ENCODE data around the gene HNF1B. TPM values are rescaled to one million over a fixed set of nuclear protein-coding genes. Genes with fewer than 3 reads are reported as not detected.

The HNF1B gene
- total RNA-seq, 2 donors from 2014 or later = 0.50 TPM; not detected in 1

GRCh38 chr17:37671028-37671823 lies 73.6 kb downstream of the HNF1B start:
- Mint-ChIP-seq H3K4me1 (no peaks in the 10 kb centered on the region), H3K36me3 (ENCODE audit: low read depth) (no peaks in the 10 kb centered on the region), H3K9me3 (no peaks in the 10 kb centered on the region), H3K27me3 (peaks cover 4% of the 10 kb centered on the region), H3K27ac (no peak overlapping the region), H3K4me3 (no peak overlapping the region)
- no peak for ATAC-seq (replicated peaks)

DNA sequence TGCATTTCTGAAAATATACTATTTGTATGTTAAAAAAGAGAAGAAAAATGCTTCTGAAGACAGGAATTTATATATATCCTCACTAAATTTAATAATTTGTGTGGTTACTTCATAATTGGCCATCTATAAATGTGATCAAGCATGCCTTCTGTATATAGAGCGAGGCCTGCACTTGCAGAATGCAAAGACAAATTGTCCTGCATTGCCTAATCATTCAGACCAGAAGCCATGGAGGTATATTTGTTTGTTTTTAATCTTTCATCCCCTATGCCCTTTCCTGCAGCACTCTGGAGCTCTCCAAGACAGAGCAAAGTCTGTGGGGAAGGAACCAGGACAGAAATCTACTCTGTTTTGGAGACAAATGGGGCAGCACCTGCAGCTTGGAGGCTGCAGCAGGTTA lies 77.8 kb downstream of the HNF1B start:
- no peaks in the 10 kb centered on the region for H3K36me3 Mint-ChIP-seq (ENCODE audit: low read depth)
- no peak overlapping the region for H3K27ac Mint-ChIP-seq
- H3K27me3 Mint-ChIP-seq = no peaks in the 10 kb centered on the region
- no peaks in the 10 kb centered on the region for H3K4me1 Mint-ChIP-seq
- no peak for ATAC-seq (replicated peaks)
- no peaks in the 10 kb centered on the region for H3K9me3 Mint-ChIP-seq
- no peak overlapping the region for H3K4me3 Mint-ChIP-seq

DNA sequence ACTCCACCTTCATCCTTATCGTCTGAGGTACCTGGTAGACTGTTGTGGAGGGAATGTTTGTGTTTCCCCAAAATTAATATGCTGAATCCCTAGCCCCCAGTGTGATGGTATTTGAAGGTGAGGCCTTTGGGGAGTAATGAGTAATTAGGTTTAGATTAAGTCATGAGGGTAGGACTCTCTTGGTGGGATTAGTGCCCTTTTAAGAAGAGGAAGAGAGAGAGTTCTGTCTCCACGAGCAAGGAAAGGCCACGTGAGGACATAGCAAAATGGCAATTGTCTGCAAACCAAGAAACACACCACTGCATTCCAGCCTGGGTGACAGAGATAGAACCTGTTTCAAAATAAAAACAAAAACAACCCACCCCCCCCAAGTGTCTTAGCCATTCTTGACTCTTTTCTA lies 80.6 kb downstream of the HNF1B start:
- Mint-ChIP-seq H3K27ac (no peak overlapping the region), H3K9me3 (no peaks in the 10 kb centered on the region), H3K36me3 (ENCODE audit: low read depth) (no peaks in the 10 kb centered on the region), H3K27me3 (no peaks in the 10 kb centered on the region), H3K4me3 (no peak overlapping the region), H3K4me1 (no peaks in the 10 kb centered on the region)
- ATAC-seq (replicated peaks) = no peak

GRCh38 chr17:37662353-37662752 lies 82.5 kb downstream of the HNF1B start:
- no peaks in the 10 kb centered on the region for H3K9me3 Mint-ChIP-seq
- no peaks in the 10 kb centered on the region for H3K27me3 Mint-ChIP-seq
- H3K27ac Mint-ChIP-seq = no peak overlapping the region
- no peaks in the 10 kb centered on the region for H3K36me3 Mint-ChIP-seq (ENCODE audit: low read depth)
- H3K4me3 Mint-ChIP-seq = no peak overlapping the region
- H3K4me1 Mint-ChIP-seq = no peaks in the 10 kb centered on the region
- no peak for ATAC-seq (replicated peaks)

GRCh38 chr17:37661400-37662014 lies 83.4 kb downstream of the HNF1B start:
- no peaks in the 10 kb centered on the region for H3K9me3 Mint-ChIP-seq
- ATAC-seq (replicated peaks) = no peak

GRCh38 chr17:37659925-37660324 lies 84.9 kb downstream of the HNF1B start:
- Mint-ChIP-seq H3K9me3 (no peaks in the 10 kb centered on the region), H3K36me3 (ENCODE audit: low read depth) (no peaks in the 10 kb centered on the region), H3K27me3 (no peaks in the 10 kb centered on the region), H3K4me1 (no peaks in the 10 kb centered on the region), H3K4me3 (no peak overlapping the region), H3K27ac (no peak overlapping the region)
- ATAC-seq (replicated peaks) = no peak

More at GRCh38 chr17:37661400-37662014, 83.4 kb downstream of the HNF1B start:
- Mint-ChIP-seq H3K36me3 (ENCODE audit: low read depth) (no peaks in the 10 kb centered on the region), H3K4me3 (no peak overlapping the region), H3K27me3 (no peaks in the 10 kb centered on the region), H3K27ac (no peak overlapping the region), H3K4me1 (no peaks in the 10 kb centered on the region)

DNA sequence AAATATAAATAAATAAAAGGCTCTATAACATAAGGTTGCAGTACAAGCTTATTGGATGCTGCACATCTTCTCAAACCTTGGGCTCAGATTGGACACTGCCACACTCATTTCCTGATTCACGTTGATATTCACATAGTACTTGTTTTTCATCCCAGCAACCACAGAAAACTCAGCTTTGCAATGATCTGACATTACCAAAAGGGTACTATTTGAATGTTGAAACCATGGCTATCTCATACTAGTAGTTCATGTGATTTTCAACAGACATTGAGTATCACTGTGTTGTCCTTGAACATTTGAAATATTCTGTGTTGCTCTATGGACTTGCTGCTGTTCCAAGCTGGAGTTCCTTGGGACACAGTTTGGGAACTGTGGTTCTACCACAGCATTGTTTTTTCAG lies 87.7 kb downstream of the HNF1B start:
- peak; percentile 32 for ATAC-seq (replicated peaks)
- Mint-ChIP-seq H3K9me3 (no peaks in the 10 kb centered on the region), H3K27me3 (peaks cover 5% of the 10 kb centered on the region), H3K27ac (no peak overlapping the region), H3K36me3 (ENCODE audit: low read depth) (no peaks in the 10 kb centered on the region), H3K4me1 (no peaks in the 10 kb centered on the region), H3K4me3 (no peak overlapping the region)

GRCh38 chr17:37651849-37652248 lies 93.0 kb downstream of the HNF1B start:
- H3K27ac Mint-ChIP-seq = no peak overlapping the region
- no peaks in the 10 kb centered on the region for H3K36me3 Mint-ChIP-seq (ENCODE audit: low read depth)
- H3K9me3 Mint-ChIP-seq = no peaks in the 10 kb centered on the region
- H3K27me3 Mint-ChIP-seq = peaks cover 34% of the 10 kb centered on the region
- ATAC-seq (replicated peaks) = no peak
- H3K4me3 Mint-ChIP-seq = no peak overlapping the region
- no peaks in the 10 kb centered on the region for H3K4me1 Mint-ChIP-seq

DNA sequence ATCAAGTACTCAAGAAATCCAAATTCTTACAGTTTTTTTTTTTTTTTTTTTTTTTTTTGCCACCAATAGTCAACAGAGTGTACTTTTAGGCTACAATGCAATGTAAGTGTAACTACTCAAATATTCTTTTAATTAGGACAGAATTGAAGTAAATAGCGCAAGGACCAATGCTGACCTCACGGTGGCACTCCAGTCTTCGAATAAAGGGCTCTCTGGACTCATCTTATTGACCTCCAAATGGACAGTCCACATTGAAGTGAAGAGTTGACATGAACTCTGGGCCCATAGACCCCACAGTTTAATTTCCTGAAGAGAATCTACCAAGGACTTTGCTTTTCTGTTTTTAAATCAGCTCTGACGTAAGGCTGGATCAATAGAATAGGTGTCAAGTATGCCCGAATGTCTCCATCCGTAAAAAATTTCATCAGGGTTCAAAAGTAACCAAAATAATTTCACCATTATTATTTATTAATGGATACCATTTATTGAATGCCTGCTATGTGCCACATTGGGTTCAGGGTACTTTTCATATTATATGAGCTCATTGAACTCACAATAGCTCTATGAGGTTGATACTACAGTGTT lies 94.3 kb downstream of the HNF1B start:
- Mint-ChIP-seq H3K9me3 (no peaks in the 10 kb centered on the region), H3K27ac (no peak overlapping the region), H3K36me3 (ENCODE audit: low read depth) (no peaks in the 10 kb centered on the region), H3K4me1 (no peaks in the 10 kb centered on the region), H3K4me3 (no peak overlapping the region), H3K27me3 (peaks cover 42% of the 10 kb centered on the region)
- no peak for ATAC-seq (replicated peaks)

DNA sequence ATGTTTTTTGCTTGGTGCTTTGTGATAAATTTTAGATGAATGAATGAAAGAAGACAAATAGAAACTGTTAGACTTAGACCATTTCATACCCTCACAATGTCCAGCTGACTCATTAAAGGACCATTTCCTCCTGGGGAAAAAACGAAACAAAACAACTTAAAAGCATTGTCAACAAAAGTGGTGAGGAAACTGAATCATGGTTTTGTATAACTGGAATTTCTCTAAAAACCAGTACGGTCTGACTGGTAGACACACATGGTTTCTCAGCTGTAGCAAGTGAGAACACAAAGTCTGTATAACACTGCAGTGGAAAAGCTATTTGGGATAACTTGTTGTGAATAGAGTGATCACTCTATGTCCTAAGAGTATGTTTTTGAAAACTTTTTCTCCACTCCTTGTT lies 96.3 kb downstream of the HNF1B start:
- ATAC-seq (replicated peaks) = no peak
- Mint-ChIP-seq H3K4me1 (no peaks in the 10 kb centered on the region), H3K27me3 (peaks cover 50% of the 10 kb centered on the region), H3K27ac (no peak overlapping the region), H3K4me3 (no peak overlapping the region), H3K9me3 (no peaks in the 10 kb centered on the region), H3K36me3 (ENCODE audit: low read depth) (no peaks in the 10 kb centered on the region)

DNA sequence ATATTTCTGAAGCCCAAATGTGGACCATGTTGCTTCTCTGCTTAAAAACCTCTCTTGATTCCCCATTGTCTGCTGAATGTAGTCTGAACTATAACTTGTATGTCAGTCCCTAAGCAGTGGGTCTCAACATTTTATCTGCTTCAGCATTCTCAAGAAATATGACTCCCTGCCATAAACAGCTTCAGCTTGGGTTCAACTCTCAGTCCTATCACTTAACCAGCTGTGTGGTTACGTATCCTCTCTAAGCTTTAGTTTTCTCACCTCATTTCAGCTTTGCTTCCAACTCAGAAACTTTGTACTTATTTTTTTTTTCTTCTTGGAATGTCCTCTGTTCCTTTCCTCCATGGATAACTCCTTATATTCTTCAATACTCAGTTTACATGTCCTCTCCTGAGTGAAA lies 97.0 kb downstream of the HNF1B start:
- Mint-ChIP-seq H3K27me3 (peaks cover 46% of the 10 kb centered on the region), H3K4me3 (no peak overlapping the region), H3K9me3 (no peaks in the 10 kb centered on the region), H3K27ac (no peak overlapping the region), H3K36me3 (ENCODE audit: low read depth) (no peaks in the 10 kb centered on the region), H3K4me1 (no peaks in the 10 kb centered on the region)
- ATAC-seq (replicated peaks) = no peak

- Mint-ChIP-seq H3K4me1 (peaks cover 19% of the 10 kb centered on the region), H3K4me3 (peak overlapping the region; percentile 97), H3K27ac (peak overlapping the region; percentile 96), H3K36me3 (ENCODE audit: low read depth) (peaks cover 36% of the 10 kb centered on the region), H3K9me3 (no peaks in the 10 kb centered on the region), H3K27me3 (peaks cover 31% of the 10 kb centered on the region)
- ATAC-seq (replicated peaks) = no peak
These were observed 101.0 kb downstream of the HNF1B start for GRCh38 chr17:37643869-37644268.

GRCh38 chr17:37643118-37643766 lies 101.6 kb downstream of the HNF1B start, which contains the start of gene DDX52:
TSS of gene DDX52 (minus strand) at chr17:37643446. CDS start at chr17:37643420, 26 bp downstream.
- Mint-ChIP-seq H3K36me3 (ENCODE audit: low read depth) (peaks cover 43% of the 10 kb centered on the region), H3K27ac (peak within 1 kb of the TSS; percentile 96), H3K9me3 (no peaks in the 10 kb centered on the region), H3K4me1 (peaks cover 19% of the 10 kb centered on the region), H3K4me3 (peak within 1 kb of the TSS; percentile 97), H3K27me3 (peaks cover 24% of the 10 kb centered on the region)
- peak; percentile 99 for ATAC-seq (replicated peaks)

DNA sequence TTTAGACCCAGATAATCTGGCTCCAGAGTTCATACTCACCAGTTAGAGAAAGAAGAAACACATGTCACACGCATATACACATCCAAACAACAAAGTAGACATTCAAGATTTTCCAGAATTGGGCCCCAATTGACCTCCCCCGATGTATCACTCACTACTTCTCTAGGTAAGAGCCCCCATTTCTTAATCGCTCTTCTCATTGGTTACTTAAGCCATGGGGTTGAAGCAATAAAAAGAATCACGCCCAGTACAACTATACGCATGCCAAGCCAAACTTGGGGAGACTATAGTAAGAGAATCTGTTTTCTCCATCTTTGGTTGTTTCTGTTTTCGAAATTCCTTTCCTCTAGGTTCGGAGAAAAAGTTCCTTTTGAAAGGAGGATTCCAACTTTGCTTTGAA lies 102.2 kb downstream of the HNF1B start:
- H3K9me3 Mint-ChIP-seq = no peaks in the 10 kb centered on the region
- H3K27ac Mint-ChIP-seq = peak overlapping the region; percentile 96
- peaks cover 19% of the 10 kb centered on the region for H3K27me3 Mint-ChIP-seq
- H3K4me3 Mint-ChIP-seq = peak overlapping the region; percentile 97
- ATAC-seq (replicated peaks) = peak; percentile 45
- peaks cover 19% of the 10 kb centered on the region for H3K4me1 Mint-ChIP-seq
- peaks cover 48% of the 10 kb centered on the region for H3K36me3 Mint-ChIP-seq (ENCODE audit: low read depth)

Measured in activated T-helper 17 cell treated with anti-CD3 and anti-CD28 coated beads, Interleukin-2, amount 50 U/mL, for 72 hours (primary cell).